Sigmoid colon (tissue), 4 donors: ENCODE results near the gene WNT11.

Source experiments
- EP300 ChIP-seq, 4 donors: sonication (generic); formaldehyde crosslinking; IDR thresholded peaks; one replicate each; pipeline ENCODE4 v1.6.1; 2017; ENCODE audit warnings: antibody characterized with exemption in 4 of 4
- POLR2A ChIP-seq, 2 donors: fragments of 450-650 bp; IDR thresholded peaks; one replicate each; pipeline ENCODE4 v1.6.1; 2016; ENCODE audit warnings: antibody characterized with exemption in 2 of 2, mild to moderate bottlenecking in 2 of 2, moderate library complexity in 2 of 2
- POLR2AphosphoS5 ChIP-seq, 4 donors: sonication (generic); formaldehyde crosslinking; IDR thresholded peaks; one replicate each; pipeline ENCODE4 v1.6.1; 2017; ENCODE audit warnings: antibody characterized with exemption in 4 of 4
- TF ChIP-seq, protein P1 (sequence below), 4 experiments: fragments of 450-650 bp in 3 of 4; fragments of 200-600 bp in 1 of 4; IDR thresholded peaks; one replicate each; pipeline ENCODE4 v1.5.1; 2016 to 2019; ENCODE audit warnings: antibody characterized with exemption in 4 of 4, mild to moderate bottlenecking in 3 of 4, moderate library complexity in 2 of 4

DNA sequence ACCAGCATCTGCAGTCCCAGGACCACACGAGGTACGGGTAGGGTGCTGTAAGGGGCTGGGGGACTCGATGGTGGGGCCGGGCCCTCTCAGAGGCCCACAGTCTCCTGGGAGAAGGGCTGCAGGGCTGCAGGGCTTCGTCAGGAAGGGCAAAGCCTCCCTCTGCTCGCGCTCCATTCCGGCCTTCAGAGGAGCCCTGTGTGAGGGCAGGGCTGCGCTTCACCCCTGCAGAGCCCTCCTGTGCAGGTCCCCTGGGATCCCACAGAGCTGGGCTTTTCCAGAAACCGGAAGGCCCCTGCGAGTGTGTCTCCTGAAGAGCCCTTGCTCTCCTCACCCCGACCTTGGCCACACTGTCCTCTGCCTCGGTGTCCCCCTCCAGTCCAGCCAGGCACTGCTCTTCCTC, 27.2 kb downstream of the WNT11 start:
- TF ChIP-seq, protein P1, sequence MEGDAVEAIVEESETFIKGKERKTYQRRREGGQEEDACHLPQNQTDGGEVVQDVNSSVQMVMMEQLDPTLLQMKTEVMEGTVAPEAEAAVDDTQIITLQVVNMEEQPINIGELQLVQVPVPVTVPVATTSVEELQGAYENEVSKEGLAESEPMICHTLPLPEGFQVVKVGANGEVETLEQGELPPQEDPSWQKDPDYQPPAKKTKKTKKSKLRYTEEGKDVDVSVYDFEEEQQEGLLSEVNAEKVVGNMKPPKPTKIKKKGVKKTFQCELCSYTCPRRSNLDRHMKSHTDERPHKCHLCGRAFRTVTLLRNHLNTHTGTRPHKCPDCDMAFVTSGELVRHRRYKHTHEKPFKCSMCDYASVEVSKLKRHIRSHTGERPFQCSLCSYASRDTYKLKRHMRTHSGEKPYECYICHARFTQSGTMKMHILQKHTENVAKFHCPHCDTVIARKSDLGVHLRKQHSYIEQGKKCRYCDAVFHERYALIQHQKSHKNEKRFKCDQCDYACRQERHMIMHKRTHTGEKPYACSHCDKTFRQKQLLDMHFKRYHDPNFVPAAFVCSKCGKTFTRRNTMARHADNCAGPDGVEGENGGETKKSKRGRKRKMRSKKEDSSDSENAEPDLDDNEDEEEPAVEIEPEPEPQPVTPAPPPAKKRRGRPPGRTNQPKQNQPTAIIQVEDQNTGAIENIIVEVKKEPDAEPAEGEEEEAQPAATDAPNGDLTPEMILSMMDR (IDR thresholded peaks at IDR 0.05): no peak
- TF ChIP-seq EP300 (IDR thresholded peaks at IDR 0.05): no peak
- no peak for TF ChIP-seq POLR2A (IDR thresholded peaks at IDR 0.05)
- TF ChIP-seq POLR2AphosphoS5 (IDR thresholded peaks at IDR 0.05): no peak
